Coronary artery (tissue), 2 donors: ENCODE data around the gene SERPINB6.

ENCODE experiments used
- DNase-seq: peaks from one replicate; pipeline ENCODE4 v3.0.0-alpha.2; 2017; ENCODE audit warnings: low spot score
- H3K27ac ChIP-seq, 2 donors: fragments of 200-600 bp; sonication (generic); one replicate each; pipeline ENCODE4 v1.5.1; 2016 to 2019
- H3K4me3 ChIP-seq: fragments of 200-600 bp; sonication (generic); 2 replicates; pipeline ENCODE4 v1.5.1; 2016; ENCODE audit warnings: mild to moderate bottlenecking, moderate library complexity
- CTCF ChIP-seq: fragments of 200-600 bp; sonication (generic); IDR thresholded peaks from one replicate; pipeline ENCODE4 v1.5.1; 2019; ENCODE audit warnings: antibody characterized with exemption

The SERPINB6 gene

GRCh38 chr6:2962004-2962403 lies 9.4 kb downstream of the SERPINB6 start:
- Histone ChIP-seq H3K27ac (peak overlapping the region; percentile 38 to 58), H3K4me3 (no peak overlapping the region)
- no peak for DNase-seq
- TF ChIP-seq CTCF = no peak

- TF ChIP-seq CTCF = no peak
- no peak for DNase-seq
- Histone ChIP-seq H3K27ac (peak overlapping the region; percentile 38 to 58), H3K4me3 (no peak overlapping the region)
Observed at GRCh38 chr6:2961506-2961905, 9.9 kb downstream of the SERPINB6 start.

GRCh38 chr6:2960935-2961334 lies 10.4 kb downstream of the SERPINB6 start:
- no peak for TF ChIP-seq CTCF
- Histone ChIP-seq H3K27ac (peak overlapping the region; percentile 38 to 82), H3K4me3 (no peak overlapping the region)
- no peak for DNase-seq

- H3K4me3 ChIP-seq = no peak overlapping the region
- no peak for DNase-seq
- no peak for TF ChIP-seq CTCF
- peak overlapping the region; percentile 15 to 82 for H3K27ac ChIP-seq
Observed at GRCh38 chr6:2959909-2960719, 11.3 kb downstream of the SERPINB6 start.

GRCh38 chr6:2958776-2959175 lies 12.6 kb downstream of the SERPINB6 start:
- H3K27ac ChIP-seq = peak overlapping the region in 1 of 2 donors; percentile 82
- no peak for DNase-seq
- no peak for TF ChIP-seq CTCF
- no peak overlapping the region for H3K4me3 ChIP-seq

- TF ChIP-seq CTCF = no peak
- peak overlapping the region in 1 of 2 donors; percentile 82 for H3K27ac ChIP-seq
- H3K4me3 ChIP-seq = no peak overlapping the region
- no peak for DNase-seq
Observed at GRCh38 chr6:2958331-2958711, 13.0 kb downstream of the SERPINB6 start.

- peak overlapping the region in 1 of 2 donors; percentile 82 for H3K27ac ChIP-seq
- no peak for DNase-seq
- no peak for TF ChIP-seq CTCF
- H3K4me3 ChIP-seq = no peak overlapping the region
Observed at GRCh38 chr6:2957696-2958330, 13.6 kb downstream of the SERPINB6 start.
